GM12892 (cell line): Measurements from ENCODE around the gene CSNK2A1.

Experiments
- DNase-seq: peaks from one replicate; pipeline ENCODE4 v3.0.0; 2011; ENCODE audit not compliant: insufficient read length
- FAIRE-seq: peaks from 2 replicates; lab custom pipeline; 2011; peaks lifted over from hg19 to GRCh38; lab: Jason Lieb, UNC
- POLR2A ChIP-seq: IDR thresholded peaks from 2 replicates; pipeline ENCODE4 v1.6.1; 2011; ENCODE audit warnings: low read depth, low read length, control low read depth
- POLR2AphosphoS5 ChIP-seq: IDR thresholded peaks from 2 replicates; pipeline ENCODE4 v1.6.1; 2011; ENCODE audit warnings: low read depth, low read length, control low read depth
- TAF1 ChIP-seq: IDR thresholded peaks from 2 replicates; pipeline ENCODE4 v1.6.1; 2011; ENCODE audit warnings: low read depth, mild to moderate bottlenecking, control low read depth, low read length, borderline replicate concordance

The CSNK2A1 gene

DNA sequence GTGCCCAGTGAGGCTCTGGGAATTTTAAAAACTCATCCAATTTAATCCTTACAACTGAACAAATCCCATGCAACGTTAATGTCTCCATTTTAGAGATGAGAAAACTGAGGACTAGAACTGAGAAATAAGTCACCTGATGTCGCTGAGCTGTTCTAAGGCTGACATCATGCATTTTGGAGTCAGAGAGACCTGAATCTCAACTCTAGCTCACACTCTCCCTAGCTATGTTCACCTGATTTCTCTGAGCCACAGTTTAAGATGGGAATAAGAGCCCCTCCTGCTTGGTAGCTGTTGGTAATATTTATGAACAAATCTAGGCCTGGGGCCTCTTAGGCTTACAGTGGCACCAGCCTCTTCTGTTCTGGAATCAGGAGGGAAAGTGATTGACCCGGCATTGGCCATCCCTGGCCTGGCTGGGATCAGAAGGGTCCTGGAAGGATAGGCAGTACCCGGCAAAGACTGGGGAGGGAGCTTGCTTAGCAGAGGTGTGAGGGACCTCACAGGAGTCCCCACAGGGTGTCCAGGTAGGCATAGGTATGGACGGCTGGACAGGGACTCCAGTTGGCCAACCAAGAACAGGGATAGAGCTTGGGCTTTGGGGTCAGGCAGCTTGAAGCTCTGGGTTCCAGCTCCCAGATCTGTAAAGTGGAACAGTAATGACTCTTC is 18.8 kb upstream of the CSNK2A1 start:
- TF ChIP-seq POLR2A (no peak), TAF1 (no peak), POLR2AphosphoS5 (no peak)
- FAIRE-seq, result peak; percentile 44
- DNase-seq, result no peak

DNA sequence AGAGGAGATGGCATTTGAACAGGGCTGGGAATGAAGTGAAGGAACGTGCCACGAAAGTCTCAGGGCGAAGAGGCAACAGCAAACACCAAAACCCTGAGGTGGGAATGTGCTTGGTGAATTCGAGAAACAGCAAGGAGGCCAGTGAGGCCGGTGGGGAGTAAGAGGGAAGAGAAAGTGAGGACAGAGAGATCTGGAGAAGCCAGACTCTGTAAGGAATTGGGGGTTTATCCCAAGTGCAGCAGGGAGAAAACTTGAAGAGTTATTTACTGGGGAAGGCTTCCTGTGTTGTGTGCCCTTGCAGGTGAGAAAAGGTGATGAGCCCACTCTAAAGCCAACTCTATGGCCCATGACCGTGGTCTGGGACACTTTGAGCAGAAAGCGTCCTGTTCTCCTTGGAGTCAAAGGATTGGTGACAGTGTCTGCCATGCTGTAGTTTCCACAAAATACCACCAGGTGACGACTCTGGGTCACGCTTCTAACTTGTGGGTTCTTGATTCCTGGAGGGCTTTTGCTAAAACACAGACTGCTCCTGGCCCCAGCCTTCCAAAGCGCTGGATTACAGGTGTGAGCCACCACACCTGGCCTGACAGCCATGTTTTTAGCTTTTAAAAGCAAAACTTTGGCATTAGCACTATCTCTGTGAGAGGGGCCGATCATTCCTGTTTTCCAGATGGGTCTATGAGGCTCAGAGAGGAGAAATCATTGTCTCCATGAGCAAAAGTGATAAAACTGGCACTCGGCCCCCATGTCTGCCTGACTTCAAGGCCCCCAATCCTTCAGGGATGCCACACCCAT is 18.0 kb upstream of the CSNK2A1 start:
- FAIRE-seq, result peak; percentile 84
- peak; percentile 51 for DNase-seq
- TF ChIP-seq TAF1, result no peak
- TF ChIP-seq POLR2A, result no peak
- no peak for TF ChIP-seq POLR2AphosphoS5

DNA sequence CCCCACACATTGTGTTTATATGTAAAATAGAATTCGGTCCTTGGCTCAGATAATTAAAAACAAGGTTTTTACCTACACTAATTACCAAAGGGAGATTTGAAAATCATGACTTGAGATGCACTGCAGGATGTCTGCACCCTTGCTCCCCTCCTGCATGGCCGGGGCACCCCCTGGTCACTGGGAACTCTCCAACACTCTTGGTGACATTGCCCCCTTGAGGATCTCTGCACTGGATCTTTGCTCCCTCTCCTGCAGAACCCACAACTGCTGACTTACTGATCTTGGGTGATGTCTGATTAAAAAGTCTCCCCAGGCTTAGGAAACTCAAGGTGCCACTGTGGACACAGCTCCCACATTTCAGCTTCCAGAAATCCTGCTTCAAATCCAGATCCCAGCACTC is 17.1 kb upstream of the CSNK2A1 start:
- DNase-seq (no peak), FAIRE-seq (no peak)
- TF ChIP-seq POLR2A, result no peak
- TF ChIP-seq POLR2AphosphoS5, result no peak
- no peak for TF ChIP-seq TAF1

DNA sequence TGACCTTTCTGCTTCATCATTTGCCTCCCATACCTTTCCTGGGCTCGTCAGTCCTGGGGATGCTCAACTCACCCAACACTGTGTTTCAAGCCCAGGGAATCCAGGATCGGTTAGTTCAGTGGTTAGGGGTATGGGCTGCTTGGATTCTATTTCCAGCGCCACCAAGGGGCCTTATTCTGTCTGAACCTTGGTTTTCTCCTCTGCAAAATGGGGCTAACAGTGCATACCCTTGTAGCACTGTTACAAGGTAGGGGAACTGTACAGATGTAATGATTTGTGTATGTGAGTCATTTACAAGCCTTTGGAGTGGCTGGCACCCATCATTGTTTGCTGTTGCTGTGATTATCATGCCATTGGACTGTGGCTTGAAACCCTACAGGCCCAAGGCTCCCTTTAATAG is 14.5 kb upstream of the CSNK2A1 start:
- DNase-seq (no peak), FAIRE-seq (no peak)
- no peak for TF ChIP-seq POLR2A
- no peak for TF ChIP-seq POLR2AphosphoS5

- DNase-seq, result no peak
- no peak for FAIRE-seq
- TF ChIP-seq POLR2AphosphoS5 (no peak), TAF1 (no peak), POLR2A (no peak)
These were observed 13.4 kb upstream of the CSNK2A1 start for GRCh38 chr20:556984-557383.

DNA sequence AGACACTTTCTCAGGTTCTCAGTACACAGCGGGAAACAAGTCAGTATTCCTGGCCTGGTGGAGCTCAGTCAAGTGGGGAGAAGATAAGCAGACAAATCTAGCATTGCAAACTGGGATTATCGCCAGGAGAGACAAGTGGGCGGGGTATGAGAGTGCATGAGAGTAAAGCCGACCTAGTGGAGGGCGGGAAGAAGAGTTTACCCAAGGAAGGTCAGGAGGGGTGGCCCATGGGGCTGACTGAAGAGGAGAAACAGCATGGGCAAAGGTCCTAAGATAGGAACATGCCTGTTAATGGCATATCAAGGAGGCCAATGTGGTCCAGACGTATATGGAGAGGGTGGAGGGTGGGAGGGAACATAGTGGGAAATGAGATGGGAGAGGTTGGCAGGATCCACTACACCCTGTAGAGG is 12.4 kb upstream of the CSNK2A1 start:
- no peak for DNase-seq
- TF ChIP-seq POLR2AphosphoS5, result no peak
- TF ChIP-seq POLR2A, result no peak
- TF ChIP-seq TAF1, result no peak
- no peak for FAIRE-seq

GRCh38 chr20:550611-551010 is 7.0 kb upstream of the CSNK2A1 start:
- FAIRE-seq, result no peak
- TF ChIP-seq POLR2AphosphoS5, result no peak
- TF ChIP-seq POLR2A, result no peak
- TF ChIP-seq TAF1, result no peak
- DNase-seq, result no peak

DNA sequence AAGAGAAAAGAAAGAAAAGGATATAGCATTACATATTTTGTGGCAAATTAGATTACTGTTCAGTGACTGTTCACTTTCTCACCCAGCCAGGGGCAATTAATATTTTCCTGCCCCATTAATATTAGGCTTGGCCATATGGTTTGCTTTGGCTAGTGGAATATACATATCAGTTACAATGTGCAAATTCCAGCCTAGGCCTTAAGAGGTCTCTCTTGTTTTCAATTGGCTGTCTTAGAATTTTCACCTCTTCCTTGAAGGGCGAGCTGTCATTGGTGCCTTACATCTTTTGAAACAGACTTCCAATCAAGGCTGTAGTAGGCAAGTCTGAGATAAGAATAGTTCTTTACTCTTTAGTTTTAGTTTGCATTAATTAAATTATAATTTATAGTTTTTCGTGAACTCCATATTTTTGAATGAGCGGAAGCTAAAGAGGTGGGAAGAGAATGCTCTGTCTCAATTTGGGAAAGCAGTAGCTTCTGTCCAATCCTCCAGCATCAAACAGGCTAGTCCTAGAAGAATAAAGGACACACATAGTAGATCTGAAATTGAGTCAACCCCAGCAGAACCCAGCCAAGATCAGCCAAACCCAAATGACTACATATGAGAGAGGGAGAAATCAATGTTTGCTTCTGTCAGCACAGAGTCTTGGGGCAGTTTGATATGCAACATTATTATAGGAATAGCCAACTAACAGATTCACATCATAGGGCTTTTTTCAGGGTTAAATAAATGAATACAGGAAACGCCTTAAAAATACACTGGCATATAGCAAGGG is 6.3 kb upstream of the CSNK2A1 start:
- no peak for FAIRE-seq
- TF ChIP-seq TAF1 (no peak), POLR2AphosphoS5 (no peak), POLR2A (no peak)
- no peak for DNase-seq

DNA sequence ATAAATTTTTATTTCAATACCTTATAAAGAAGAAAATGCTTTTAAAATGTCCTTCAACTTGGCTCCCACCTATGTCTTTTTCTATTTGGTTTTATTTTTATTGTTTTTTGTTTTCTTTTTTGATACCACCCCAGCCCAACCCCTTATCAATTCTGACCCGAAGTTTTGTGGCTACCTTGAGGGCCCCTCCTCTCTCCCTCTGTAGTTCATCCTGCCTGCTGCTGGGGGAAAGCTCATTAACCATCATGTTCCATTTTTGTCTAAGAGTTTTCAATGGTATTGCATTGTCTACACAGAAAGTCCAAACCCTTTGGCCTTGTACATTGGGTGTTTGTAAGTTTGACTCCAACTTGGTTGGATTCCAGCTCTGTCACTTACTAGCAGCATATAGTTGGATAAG is 5.3 kb upstream of the CSNK2A1 start:
- DNase-seq, result no peak
- no peak for TF ChIP-seq POLR2A
- TF ChIP-seq POLR2AphosphoS5, result no peak
- TF ChIP-seq TAF1, result no peak
- FAIRE-seq, result no peak

DNA sequence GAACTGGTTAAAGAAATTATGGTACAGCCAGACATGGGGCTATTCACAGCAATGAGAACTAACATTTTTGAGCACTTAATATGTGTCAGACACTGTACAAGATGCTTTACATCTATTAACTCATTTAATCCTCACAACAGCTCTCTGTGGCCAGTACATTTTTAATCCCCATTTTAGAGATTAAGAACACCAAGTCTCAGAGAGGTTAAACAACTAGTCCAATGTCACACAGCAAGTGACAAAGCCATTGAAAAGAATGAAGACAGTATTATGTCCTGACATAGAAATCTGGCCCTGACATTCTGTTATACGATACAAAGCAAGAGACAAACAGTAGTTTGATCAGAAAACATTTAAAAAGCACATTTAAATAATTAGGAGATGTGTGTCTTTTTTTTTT is 3.8 kb upstream of the CSNK2A1 start:
- no peak for FAIRE-seq
- DNase-seq, result no peak
- TF ChIP-seq POLR2A (no peak), POLR2AphosphoS5 (no peak), TAF1 (no peak)

DNA sequence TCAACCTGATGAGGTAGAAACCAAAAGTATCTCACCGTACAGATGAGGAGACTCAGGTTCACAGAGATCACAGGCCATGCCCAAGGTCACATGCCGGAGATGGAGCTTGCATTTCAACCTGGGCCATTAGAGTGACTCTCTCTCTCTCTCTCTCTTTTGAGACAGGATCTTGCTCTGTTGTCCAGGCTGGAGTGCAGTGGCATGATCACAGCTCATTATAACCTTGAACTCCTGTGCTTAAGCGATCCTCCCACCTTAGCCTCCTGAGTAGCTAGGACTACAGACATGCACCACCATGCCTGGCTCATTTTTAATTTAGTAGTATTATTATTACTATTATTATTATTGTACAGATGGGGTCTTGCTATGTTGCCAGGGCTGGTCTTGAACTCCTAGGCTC is 2.8 kb upstream of the CSNK2A1 start:
- TF ChIP-seq POLR2A (no peak), POLR2AphosphoS5 (no peak), TAF1 (no peak)
- DNase-seq (no peak), FAIRE-seq (no peak)
